Naive B cell (primary cell): ENCODE measurements around the gene TAS1R3. TPM values are rescaled to one million over a fixed set of nuclear protein-coding genes. Genes with fewer than 3 reads are reported as not detected.
A peak's percentile ranks its signal among the peaks of the same experiment; 100 is the strongest.

Experiments
- ATAC-seq, 2 donors: fragments of 150-1000 bp; cut with Tn5 transposase; 2 replicates each; pipeline ENCODE4 v1.10.0; 2021; ENCODE audit warnings: low read depth in 2 of 2, mild to moderate bottlenecking in 2 of 2, moderate library complexity in 2 of 2
- DNase-seq: peaks from one replicate; pipeline ENCODE4 v3.0.0; 2022
- H3K27ac Mint-ChIP-seq, 6 donors: one replicate each; pipeline ENCODE4 v1.8.0; 2020 to 2022; ENCODE audit warnings: mild to moderate bottlenecking in 6 of 6, mixed read lengths in 6 of 6, moderate library complexity in 5 of 6, inconsistent platforms in 2 of 6
- H3K27me3 Mint-ChIP-seq, 3 donors: one replicate each; pipeline ENCODE4 v1.8.0; 2021 to 2022; ENCODE audit warnings: mixed read lengths in 3 of 3, mild to moderate bottlenecking in 1 of 3
- H3K36me3 Mint-ChIP-seq, 2 donors: one replicate each; pipeline ENCODE4 v1.8.0; 2020 to 2022; ENCODE audit warnings: mixed read lengths in 2 of 2, inconsistent platforms in 1 of 2, mild to moderate bottlenecking in 1 of 2
- H3K4me1 Mint-ChIP-seq, 3 donors: one replicate each; pipeline ENCODE4 v1.8.0; 2020 to 2022; ENCODE audit warnings: mixed read lengths in 3 of 3, inconsistent platforms in 1 of 3, mild to moderate bottlenecking in 1 of 3, moderate library complexity in 1 of 3
- H3K4me3 Mint-ChIP-seq, 8 donors: one replicate each; pipeline ENCODE4 v1.8.0; 2020 to 2022; ENCODE audit warnings: mild to moderate bottlenecking in 8 of 8, mixed read lengths in 8 of 8, moderate library complexity in 8 of 8, inconsistent platforms in 2 of 8
- H3K9me3 Mint-ChIP-seq, 7 donors: one replicate each; pipeline ENCODE4 v1.8.0; 2020 to 2022; ENCODE audit warnings: mixed read lengths in 7 of 7, mild to moderate bottlenecking in 5 of 7, inconsistent platforms in 2 of 7, moderate library complexity in 1 of 7
- polyA plus RNA-seq, 6 donors: library from polyadenylated mRNA; unstranded; fragments of 300-500 nt; fragmentation: Illumina TruSeq; gene quantifications; one replicate each; pipeline ENCODE4 v1.2.3, GENCODE V29; 2021; ENCODE audit warnings: low read depth in 6 of 6

Gene TAS1R3
- polyA plus RNA-seq, 6 donors from 2014 or later, result 0.28 to 0.44 (median 0.31) TPM; not detected in 3

GRCh38 chr1:1327291-1327690, 3.8 kb upstream of the TAS1R3 start:
- peak overlapping the region in 2 of 8 donors; percentile 24 to 58 for H3K4me3 Mint-ChIP-seq

GRCh38 chr1:1328254-1328653, 2.8 kb upstream of the TAS1R3 start:
- Mint-ChIP-seq H3K4me1 (peaks cover 9 to 19% (median 17%) of the 10 kb centered on the region in 3 donors), H3K27ac (no peak overlapping the region)

More at GRCh38 chr1:1327291-1327690, 3.8 kb upstream of the TAS1R3 start:
- DNase-seq (no peak), ATAC-seq (no peak)
- Mint-ChIP-seq H3K9me3 (no peaks in the 10 kb centered on the region), H3K27ac (no peak overlapping the region), H3K36me3 (no peaks in the 10 kb centered on the region), H3K4me1 (peaks cover 15 to 29% (median 19%) of the 10 kb centered on the region in 3 donors), H3K27me3 (no peaks in the 10 kb centered on the region)

GRCh38 chr1:1329304-1330210, 1.5 kb upstream of the TAS1R3 start:
- Mint-ChIP-seq H3K9me3 (no peaks in the 10 kb centered on the region), H3K27ac (no peak overlapping the region), H3K4me3 (peak overlapping the region in 1 of 8 donors; percentile 64), H3K4me1 (peaks cover 4 to 14% (median 13%) of the 10 kb centered on the region in 3 donors), H3K36me3 (no peaks in the 10 kb centered on the region), H3K27me3 (no peaks in the 10 kb centered on the region)
- DNase-seq, result no peak
- ATAC-seq, result no peak

More at GRCh38 chr1:1328254-1328653, 2.8 kb upstream of the TAS1R3 start:
- Mint-ChIP-seq H3K36me3 (no peaks in the 10 kb centered on the region), H3K27me3 (no peaks in the 10 kb centered on the region), H3K4me3 (no peak overlapping the region), H3K9me3 (no peaks in the 10 kb centered on the region)
- no peak for DNase-seq
- no peak for ATAC-seq

GRCh38 chr1:1330366-1331067, 563 bp upstream of the TAS1R3 start:
- Mint-ChIP-seq H3K9me3 (no peaks in the 10 kb centered on the region), H3K27ac (no peak overlapping the region), H3K4me3 (peak overlapping the region in 1 of 8 donors; percentile 64), H3K36me3 (no peaks in the 10 kb centered on the region), H3K4me1 (peaks cover 4 to 11% (median 10%) of the 10 kb centered on the region in 3 donors), H3K27me3 (no peaks in the 10 kb centered on the region)
- DNase-seq (no peak), ATAC-seq (no peak)

- Mint-ChIP-seq H3K27ac (no peak overlapping the region), H3K36me3 (no peaks in the 10 kb centered on the region), H3K4me3 (no peak overlapping the region), H3K4me1 (no peaks in the 10 kb centered on the region), H3K27me3 (no peaks in the 10 kb centered on the region), H3K9me3 (no peaks in the 10 kb centered on the region)
- ATAC-seq, result no peak
- no peak for DNase-seq
Observed at GRCh38 chr1:1332031-1332755, 1.1 kb downstream of the TAS1R3 start.

DNA sequence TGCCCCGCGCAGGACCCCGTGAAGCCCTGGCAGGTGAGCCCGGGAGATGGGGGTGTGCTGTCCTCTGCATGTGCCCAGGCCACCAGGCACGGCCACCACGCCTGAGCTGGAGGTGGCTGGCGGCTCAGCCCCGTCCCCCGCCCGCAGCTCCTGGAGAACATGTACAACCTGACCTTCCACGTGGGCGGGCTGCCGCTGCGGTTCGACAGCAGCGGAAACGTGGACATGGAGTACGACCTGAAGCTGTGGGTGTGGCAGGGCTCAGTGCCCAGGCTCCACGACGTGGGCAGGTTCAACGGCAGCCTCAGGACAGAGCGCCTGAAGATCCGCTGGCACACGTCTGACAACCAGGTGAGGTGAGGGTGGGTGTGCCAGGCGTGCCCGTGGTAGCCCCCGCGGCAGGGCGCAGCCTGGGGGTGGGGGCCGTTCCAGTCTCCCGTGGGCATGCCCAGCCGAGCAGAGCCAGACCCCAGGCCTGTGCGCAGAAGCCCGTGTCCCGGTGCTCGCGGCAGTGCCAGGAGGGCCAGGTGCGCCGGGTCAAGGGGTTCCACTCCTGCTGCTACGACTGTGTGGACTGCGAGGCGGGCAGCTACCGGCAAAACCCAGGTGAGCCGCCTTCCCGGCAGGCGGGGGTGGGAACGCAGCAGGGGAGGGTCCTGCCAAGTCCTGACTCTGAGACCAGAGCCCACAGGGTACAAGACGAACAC, 1.8 kb downstream of the TAS1R3 start:
- H3K27ac Mint-ChIP-seq, result no peak overlapping the region
- no peak for ATAC-seq
- no peak overlapping the region for H3K4me3 Mint-ChIP-seq

GRCh38 chr1:1333551-1334241, 2.6 kb downstream of the TAS1R3 start:
- no peak overlapping the region for H3K27ac Mint-ChIP-seq
- ATAC-seq (no peak), DNase-seq (no peak)
- H3K4me1 Mint-ChIP-seq, result no peaks in the 10 kb centered on the region
- no peaks in the 10 kb centered on the region for H3K27me3 Mint-ChIP-seq
- no peaks in the 10 kb centered on the region for H3K36me3 Mint-ChIP-seq
- H3K9me3 Mint-ChIP-seq, result no peaks in the 10 kb centered on the region
- H3K4me3 Mint-ChIP-seq, result no peak overlapping the region

More for the DNA sequence above, 1.8 kb downstream of the TAS1R3 start:
- Mint-ChIP-seq H3K4me1 (no peaks in the 10 kb centered on the region), H3K27me3 (no peaks in the 10 kb centered on the region), H3K9me3 (no peaks in the 10 kb centered on the region), H3K36me3 (no peaks in the 10 kb centered on the region)
- no peak for DNase-seq

- DNase-seq (no peak), ATAC-seq (no peak)
- H3K4me3 Mint-ChIP-seq, result no peak overlapping the region
- no peaks in the 10 kb centered on the region for H3K4me1 Mint-ChIP-seq
- H3K27ac Mint-ChIP-seq, result no peak overlapping the region
- H3K36me3 Mint-ChIP-seq, result no peaks in the 10 kb centered on the region
- no peaks in the 10 kb centered on the region for H3K9me3 Mint-ChIP-seq
- H3K27me3 Mint-ChIP-seq, result no peaks in the 10 kb centered on the region
Observed at GRCh38 chr1:1334835-1335234, 3.8 kb downstream of the TAS1R3 start.

DNA sequence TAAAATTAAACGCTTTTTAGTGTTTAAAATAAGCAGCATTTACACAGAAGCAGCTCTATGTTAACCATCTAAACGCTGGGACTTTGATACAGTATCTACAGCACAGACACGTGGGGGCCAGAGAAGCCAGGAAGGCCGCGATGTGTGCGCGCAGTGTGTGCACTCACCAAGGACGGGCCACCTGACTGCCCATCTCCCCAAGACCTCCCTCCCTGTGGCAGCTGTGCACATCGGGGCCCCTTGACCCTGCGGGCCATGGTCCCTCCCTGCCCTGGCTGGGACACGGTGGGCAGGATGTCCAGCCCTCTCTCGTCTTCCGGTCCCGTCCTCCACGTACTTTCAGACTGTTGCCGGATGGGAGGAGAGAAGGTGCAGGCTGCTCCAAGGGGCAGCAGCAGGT, 4.2 kb downstream of the TAS1R3 start:
- no peak overlapping the region for H3K27ac Mint-ChIP-seq
- no peaks in the 10 kb centered on the region for H3K27me3 Mint-ChIP-seq
- H3K9me3 Mint-ChIP-seq, result no peaks in the 10 kb centered on the region
- DNase-seq (no peak), ATAC-seq (no peak)
- no peaks in the 10 kb centered on the region for H3K4me1 Mint-ChIP-seq
- no peaks in the 10 kb centered on the region for H3K36me3 Mint-ChIP-seq
- no peak overlapping the region for H3K4me3 Mint-ChIP-seq

- H3K4me1 Mint-ChIP-seq, result peaks cover 0 to under 1% (median 0%) of the 10 kb centered on the region in 3 donors
- no peaks in the 10 kb centered on the region for H3K9me3 Mint-ChIP-seq
- H3K27ac Mint-ChIP-seq, result no peak overlapping the region
- H3K36me3 Mint-ChIP-seq, result no peaks in the 10 kb centered on the region
- H3K27me3 Mint-ChIP-seq, result no peaks in the 10 kb centered on the region
- ATAC-seq, result no peak
- H3K4me3 Mint-ChIP-seq, result no peak overlapping the region
- no peak for DNase-seq
Observed at GRCh38 chr1:1335792-1336248, 4.7 kb downstream of the TAS1R3 start.

DNA sequence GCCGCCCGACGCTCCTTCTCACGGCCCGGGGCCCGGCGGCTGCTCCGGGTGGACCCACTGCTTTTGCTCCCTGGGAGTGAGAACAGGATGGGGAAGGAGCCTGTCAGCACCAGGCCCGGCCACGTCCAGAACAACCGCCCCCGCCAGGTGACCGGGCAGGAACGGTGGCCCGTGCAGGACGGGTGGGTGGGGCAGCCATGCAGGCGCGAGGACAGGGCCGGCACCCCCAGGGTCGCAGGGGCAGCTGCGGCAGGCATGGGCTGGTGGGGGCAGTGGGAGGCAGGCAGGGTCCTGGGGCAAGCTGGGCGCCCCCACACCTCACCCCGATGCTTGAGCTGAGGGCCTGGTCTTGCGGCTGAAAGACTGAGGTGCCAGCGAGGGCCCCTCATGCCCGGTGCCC, 5.4 kb downstream of the TAS1R3 start:
- no peaks in the 10 kb centered on the region for H3K27me3 Mint-ChIP-seq
- ATAC-seq (no peak), DNase-seq (no peak)
- no peaks in the 10 kb centered on the region for H3K9me3 Mint-ChIP-seq
- peaks cover 0 to 4% (median 0%) of the 10 kb centered on the region in 3 donors for H3K4me1 Mint-ChIP-seq
- H3K4me3 Mint-ChIP-seq, result no peak overlapping the region
- no peak overlapping the region for H3K27ac Mint-ChIP-seq
- no peaks in the 10 kb centered on the region for H3K36me3 Mint-ChIP-seq

DNA sequence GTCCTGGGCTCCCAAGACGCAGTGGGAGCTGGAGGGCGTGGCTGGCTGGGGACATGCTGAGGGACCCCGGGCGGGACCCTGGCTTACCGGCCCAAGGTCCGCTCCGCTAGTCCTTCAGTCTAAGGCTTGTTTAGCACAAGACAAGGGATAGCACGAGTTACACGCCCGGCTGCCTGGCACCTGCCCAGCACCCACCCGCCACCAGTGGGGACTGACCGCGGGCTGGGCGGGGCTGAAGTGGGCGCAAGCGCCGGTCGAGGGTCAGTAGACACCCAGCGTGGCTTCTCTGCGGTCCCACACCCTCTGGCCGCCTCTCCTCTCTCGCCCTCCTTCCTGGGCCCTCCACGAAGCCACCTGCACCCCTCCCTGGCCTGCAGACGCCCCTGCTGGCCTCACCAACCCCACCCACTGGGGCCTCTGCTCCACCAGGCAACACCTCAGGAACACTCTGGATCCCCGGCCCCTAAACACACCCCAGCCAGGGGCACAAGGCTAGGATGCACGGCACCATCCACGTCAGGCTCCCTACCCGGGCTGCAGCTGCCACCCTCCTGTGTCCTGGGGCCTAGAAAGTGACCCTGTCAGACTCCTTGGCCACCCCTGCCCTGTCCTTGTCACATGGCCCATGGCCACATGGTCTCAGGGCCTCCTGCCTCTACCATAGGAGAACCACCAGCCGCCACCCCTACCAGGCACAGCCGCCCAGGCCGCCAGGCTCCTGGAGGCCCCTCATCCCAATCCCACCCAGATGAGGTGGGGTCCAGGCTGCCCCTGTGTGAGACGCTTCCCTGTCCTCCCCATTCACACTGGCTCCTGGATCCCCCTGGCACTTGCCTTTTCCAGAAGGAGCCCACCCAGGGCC, 6.1 kb downstream of the TAS1R3 start:
- peaks cover 0 to 4% (median 0%) of the 10 kb centered on the region in 3 donors for H3K4me1 Mint-ChIP-seq
- H3K4me3 Mint-ChIP-seq, result no peak overlapping the region
- H3K27ac Mint-ChIP-seq, result peak overlapping the region in 1 of 6 donors; percentile 73
- no peak for DNase-seq
- no peaks in the 10 kb centered on the region for H3K36me3 Mint-ChIP-seq
- H3K9me3 Mint-ChIP-seq, result no peaks in the 10 kb centered on the region
- no peak for ATAC-seq
- no peaks in the 10 kb centered on the region for H3K27me3 Mint-ChIP-seq
